Measurements from ENCODE around the gene NDUFAF4. TPM values are rescaled to one million over a fixed set of nuclear protein-coding genes. Genes with fewer than 3 reads are reported as not detected.
A peak's percentile ranks its signal among the peaks of the same experiment; 100 is the strongest.
"Not testable (repeated sequence)": the region's sequence is repeated elsewhere in the genome, so short reads cannot be mapped to it uniquely, and the experiment has no call there.

The NDUFAF4 gene
- total and polyA plus RNA-seq, 2 experiments from 2014 or later = 19.5 to 79.3 TPM

- Histone ChIP-seq H3K9me3 (ENCODE audit: low read depth) (no peaks in the 10 kb centered on the region), H3K36me3 (peaks cover 11% of the 10 kb centered on the region)
- no peak for TF ChIP-seq CTCF (IDR thresholded peaks at IDR 0.05; ENCODE audit: low read depth, low read length)
Observed at GRCh38 chr6:96886519-96886918, 11.2 kb downstream of the NDUFAF4 start.

GRCh38 chr6:96885187-96885631, 12.5 kb downstream of the NDUFAF4 start:
- H3K4me1 ChIP-seq (ENCODE audit: low read depth); H3K27ac ChIP-seq; H3K36me3 ChIP-seq; H3K9me3 ChIP-seq (ENCODE audit: low read depth); H3K27me3 ChIP-seq; H3K4me3 ChIP-seq: not testable (repeated sequence)
- DNase-seq (ENCODE audit: low read depth in 1 of 2, low spot score in 1 of 2) = peak in 1 of 2 donors; percentile 6

More at GRCh38 chr6:96886519-96886918, 11.2 kb downstream of the NDUFAF4 start:
- Histone ChIP-seq H3K4me1 (ENCODE audit: low read depth) (no peaks in the 10 kb centered on the region), H3K27me3 (no peaks in the 10 kb centered on the region), H3K4me3 (no peak overlapping the region), H3K27ac (no peak overlapping the region)
- no peak for DNase-seq (ENCODE audit: low read depth in 1 of 2, low spot score in 1 of 2)

- no peaks in the 10 kb centered on the region for H3K36me3 ChIP-seq
- H3K27me3 ChIP-seq = no peaks in the 10 kb centered on the region
- H3K4me1 ChIP-seq (ENCODE audit: low read depth) = no peaks in the 10 kb centered on the region
- H3K27ac ChIP-seq = no peak overlapping the region
- no peak for DNase-seq (ENCODE audit: low read depth in 1 of 2, low spot score in 1 of 2)
- no peak for TF ChIP-seq CTCF (IDR thresholded peaks at IDR 0.05; ENCODE audit: low read depth, low read length)
- H3K4me3 ChIP-seq = no peak overlapping the region
- H3K9me3 ChIP-seq (ENCODE audit: low read depth) = no peaks in the 10 kb centered on the region
Observed at GRCh38 chr6:96878143-96878542, 19.5 kb downstream of the NDUFAF4 start.

GRCh38 chr6:96876886-96877545, 20.7 kb downstream of the NDUFAF4 start:
- Histone ChIP-seq H3K4me3 (no peak overlapping the region), H3K4me1 (ENCODE audit: low read depth) (no peaks in the 10 kb centered on the region), H3K27me3 (no peaks in the 10 kb centered on the region), H3K27ac (no peak overlapping the region), H3K36me3 (no peaks in the 10 kb centered on the region), H3K9me3 (ENCODE audit: low read depth) (no peaks in the 10 kb centered on the region)
- no peak for DNase-seq (ENCODE audit: low read depth in 1 of 2, low spot score in 1 of 2)
- TF ChIP-seq CTCF (IDR thresholded peaks at IDR 0.05; ENCODE audit: low read depth, low read length) = no peak

- TF ChIP-seq CTCF (IDR thresholded peaks at IDR 0.05; ENCODE audit: low read depth, low read length) = no peak
- H3K9me3 ChIP-seq (ENCODE audit: low read depth) = no peaks in the 10 kb centered on the region
- no peak overlapping the region for H3K4me3 ChIP-seq
- H3K4me1 ChIP-seq (ENCODE audit: low read depth) = no peaks in the 10 kb centered on the region
- no peak overlapping the region for H3K27ac ChIP-seq
- no peak for DNase-seq (ENCODE audit: low read depth in 1 of 2, low spot score in 1 of 2)
- no peaks in the 10 kb centered on the region for H3K27me3 ChIP-seq
- H3K36me3 ChIP-seq = no peaks in the 10 kb centered on the region
Observed at GRCh38 chr6:96872976-96873375, 24.7 kb downstream of the NDUFAF4 start.

- no peak for DNase-seq (ENCODE audit: low read depth in 1 of 2, low spot score in 1 of 2)
Observed at GRCh38 chr6:96865055-96865405, 32.7 kb downstream of the NDUFAF4 start.

More at GRCh38 chr6:96865055-96865405, 32.7 kb downstream of the NDUFAF4 start:
- no peak for TF ChIP-seq CTCF (IDR thresholded peaks at IDR 0.05; ENCODE audit: low read depth, low read length)
- Histone ChIP-seq H3K27me3 (no peaks in the 10 kb centered on the region), H3K27ac (no peak overlapping the region), H3K4me1 (ENCODE audit: low read depth) (no peaks in the 10 kb centered on the region), H3K4me3 (no peak overlapping the region), H3K9me3 (ENCODE audit: low read depth) (no peaks in the 10 kb centered on the region), H3K36me3 (no peaks in the 10 kb centered on the region)

Data from cardiac muscle cell (in vitro differentiated cells and primary cell).